HG03097 (cell line): ENCODE data around the gene MARK2.
"Not testable (repeated sequence)": the region's sequence is repeated elsewhere in the genome, so short reads cannot be mapped to it uniquely, and the experiment has no call there.

Source experiments
- ATAC-seq: cut with Tn5 transposase; IDR thresholded peaks from one replicate; pipeline ENCODE4 v1.9.1; 2021; ENCODE audit not compliant: unreplicated experiment, low FRiP score

MARK2 gene

GRCh38 chr11:63851364-63851763 lies 12.5 kb downstream of the MARK2 start:
- ATAC-seq: no peak

DNA sequence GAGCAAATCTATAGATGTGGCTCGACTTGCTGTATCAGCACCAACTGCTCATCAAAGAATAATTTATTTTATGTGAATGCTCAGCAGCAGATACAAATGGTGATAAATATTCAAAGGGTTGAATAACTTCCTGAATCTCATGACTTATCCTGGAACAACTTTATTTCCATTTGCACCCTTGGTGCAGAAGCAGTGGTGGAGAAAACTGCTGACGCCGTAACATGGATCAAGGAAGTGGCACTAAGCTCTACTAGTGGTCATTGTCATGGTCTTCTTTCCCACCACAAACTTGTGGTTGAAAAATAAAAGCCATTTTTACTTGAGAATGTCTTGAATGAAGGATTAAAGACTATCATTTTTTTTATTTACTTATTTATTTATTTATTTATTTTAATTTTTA lies 14.6 kb downstream of the MARK2 start:
- no peak for ATAC-seq

- ATAC-seq: no peak
Observed at GRCh38 chr11:63854696-63855095, 15.8 kb downstream of the MARK2 start.

DNA sequence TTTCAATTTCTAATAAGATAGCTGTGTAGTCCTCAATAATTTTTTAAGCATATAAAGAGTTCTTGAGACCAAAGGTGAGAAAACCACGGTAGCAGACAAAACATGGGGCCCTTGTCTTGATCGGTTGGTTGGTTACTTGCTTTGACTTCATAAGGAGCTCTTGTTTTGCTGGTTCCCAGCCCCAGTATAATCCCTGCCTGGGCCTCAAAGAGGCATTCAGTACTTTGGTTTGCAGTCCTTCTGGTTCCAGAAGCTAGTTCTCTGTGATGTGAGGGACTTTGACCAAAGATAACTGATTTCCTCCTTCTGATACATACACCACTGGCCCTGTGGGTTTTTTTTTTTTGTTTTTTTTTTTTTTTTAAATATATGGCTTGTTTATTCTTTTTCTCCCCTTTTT lies 17.1 kb downstream of the MARK2 start:
- no peak for ATAC-seq

DNA sequence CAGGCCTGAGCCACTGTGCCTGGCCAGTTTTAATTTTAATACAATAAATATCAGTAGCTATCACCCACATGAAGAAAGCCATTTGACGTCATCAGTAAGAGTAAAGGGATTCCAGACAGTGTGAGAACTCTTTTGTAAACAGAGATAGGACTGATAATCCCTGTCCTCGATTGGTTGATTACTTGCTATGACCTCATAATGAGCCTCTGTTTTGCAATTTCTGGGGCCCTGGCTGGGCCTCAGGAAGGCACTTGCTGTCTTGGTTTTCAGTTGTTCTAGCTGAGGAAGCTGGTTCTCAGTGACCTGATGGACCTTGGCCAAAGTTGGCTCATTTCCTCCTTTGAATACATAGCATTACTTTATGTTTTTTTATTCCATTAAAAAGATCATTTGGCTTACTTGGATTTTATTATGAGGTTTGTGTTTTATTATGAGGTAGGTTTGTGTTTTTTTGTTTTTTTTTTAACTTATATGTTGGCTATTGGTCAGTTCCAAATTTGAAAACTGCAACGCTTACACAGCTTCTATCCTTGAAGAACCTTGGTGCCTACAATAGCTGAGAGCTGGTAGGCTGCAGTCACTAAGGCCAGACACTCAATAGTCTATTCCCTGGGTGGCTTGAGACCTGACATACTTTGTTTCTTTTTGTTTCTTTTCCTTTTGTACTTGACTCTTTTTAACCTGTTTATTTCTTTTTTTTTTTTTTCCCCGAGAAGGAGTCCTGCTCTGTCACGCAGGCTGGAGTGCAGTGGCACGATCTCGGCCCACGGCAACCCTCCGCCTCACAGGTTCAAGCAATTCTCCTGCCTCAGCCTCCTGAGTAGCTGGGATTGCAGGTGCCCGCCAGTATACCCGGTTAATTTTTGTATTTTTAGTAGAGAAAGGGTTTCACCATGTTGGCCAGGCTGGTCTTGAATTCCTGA lies 20.0 kb downstream of the MARK2 start:
- no peak for ATAC-seq

- no peak for ATAC-seq
Observed at GRCh38 chr11:63862923-63863322, 24.0 kb downstream of the MARK2 start.

DNA sequence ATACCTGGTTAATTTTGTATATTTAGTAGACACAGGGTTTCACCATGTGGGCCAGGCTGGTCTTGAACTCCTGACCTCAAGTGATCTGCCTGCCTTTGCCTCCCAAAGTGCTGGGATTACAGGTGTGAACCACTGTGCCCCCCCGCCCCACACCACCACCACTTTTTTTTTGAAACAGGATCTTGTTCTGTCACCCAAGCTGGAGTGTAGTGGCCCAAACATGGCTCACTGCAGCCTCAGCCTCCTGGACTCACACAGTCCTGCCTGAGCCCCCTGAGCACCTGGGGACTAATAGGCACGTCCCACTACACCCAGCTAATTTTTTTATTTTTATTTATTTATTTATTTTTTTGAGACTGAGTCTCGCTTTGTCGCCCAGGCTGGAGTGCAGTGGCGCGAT lies 24.7 kb downstream of the MARK2 start:
- ATAC-seq: not testable (repeated sequence)

GRCh38 chr11:63866211-63866610 lies 27.3 kb downstream of the MARK2 start:
- ATAC-seq: no peak

- no peak for ATAC-seq
Observed at GRCh38 chr11:63867511-63867910, 28.6 kb downstream of the MARK2 start.

DNA sequence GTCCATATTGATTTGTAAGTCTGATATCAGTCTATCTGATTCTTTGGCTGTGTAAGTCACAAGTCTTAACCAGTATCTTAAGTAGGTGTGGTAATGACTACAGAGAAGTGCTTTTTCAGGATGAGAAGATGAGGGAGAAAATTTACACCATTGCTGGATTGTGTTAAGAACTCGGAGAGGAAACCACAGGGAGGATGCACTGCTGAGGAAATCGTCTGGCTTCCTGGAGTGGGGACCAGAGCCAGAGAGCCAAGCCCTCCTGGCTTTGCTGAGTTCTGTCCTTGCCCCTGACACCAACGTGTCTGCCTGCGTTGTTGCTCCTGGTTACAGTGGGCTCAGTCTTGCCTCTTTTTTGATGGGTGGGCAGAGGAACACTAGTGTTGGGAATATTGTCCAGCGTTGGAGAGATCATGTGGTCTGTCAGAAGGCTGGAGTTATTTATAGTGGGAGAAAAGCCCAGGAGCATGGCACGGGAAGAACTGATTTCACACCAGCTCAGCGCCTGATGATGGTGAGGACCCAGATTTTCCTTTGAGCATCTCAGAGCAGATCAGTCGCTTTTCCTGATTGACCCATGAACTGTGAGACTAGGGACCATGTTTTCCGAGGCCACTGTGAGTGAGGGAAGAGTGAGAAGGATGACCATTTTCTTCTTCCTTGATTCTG lies 29.6 kb downstream of the MARK2 start:
- ATAC-seq: no peak

GRCh38 chr11:63869171-63869591 lies 30.3 kb downstream of the MARK2 start:
- no peak for ATAC-seq

GRCh38 chr11:63869683-63870082 lies 30.8 kb downstream of the MARK2 start:
- no peak for ATAC-seq

DNA sequence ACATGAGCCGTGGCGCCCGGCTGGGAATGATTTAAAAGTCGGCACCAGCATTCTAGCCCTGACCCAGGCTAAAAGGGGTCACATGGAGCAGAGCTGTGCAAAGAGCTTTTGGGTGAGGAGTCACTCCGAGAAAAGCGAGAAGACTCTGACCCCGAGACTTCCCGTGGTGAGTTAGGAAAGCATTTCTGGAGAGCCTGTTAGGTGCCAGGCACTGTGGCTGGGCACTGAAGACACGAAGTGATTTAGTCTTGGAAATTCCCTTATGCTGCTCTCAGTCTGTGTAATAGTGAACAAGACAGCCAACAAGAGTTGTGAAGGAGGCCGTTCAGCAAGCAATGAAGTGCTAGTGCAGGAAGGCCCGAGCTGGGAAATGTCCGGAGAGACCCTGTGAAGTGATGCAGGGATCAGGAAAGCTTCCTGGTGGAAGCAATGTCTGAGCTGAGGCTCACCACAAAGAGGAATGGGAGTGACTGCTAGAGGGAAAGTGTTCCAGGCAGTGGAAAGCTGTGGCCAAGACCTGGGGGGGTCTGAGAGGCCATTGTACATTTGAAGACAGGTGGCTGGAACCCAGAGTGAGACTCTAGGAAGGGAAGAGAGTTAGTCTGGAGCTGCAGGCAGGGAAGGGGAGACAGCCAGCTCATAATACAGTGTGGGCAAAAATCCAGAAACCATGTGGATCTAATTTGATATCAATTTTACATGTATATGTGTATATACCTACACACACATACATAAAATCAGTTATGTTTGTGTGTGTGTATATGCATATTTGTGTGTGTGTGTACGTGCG lies 31.6 kb downstream of the MARK2 start:
- no peak for ATAC-seq

DNA sequence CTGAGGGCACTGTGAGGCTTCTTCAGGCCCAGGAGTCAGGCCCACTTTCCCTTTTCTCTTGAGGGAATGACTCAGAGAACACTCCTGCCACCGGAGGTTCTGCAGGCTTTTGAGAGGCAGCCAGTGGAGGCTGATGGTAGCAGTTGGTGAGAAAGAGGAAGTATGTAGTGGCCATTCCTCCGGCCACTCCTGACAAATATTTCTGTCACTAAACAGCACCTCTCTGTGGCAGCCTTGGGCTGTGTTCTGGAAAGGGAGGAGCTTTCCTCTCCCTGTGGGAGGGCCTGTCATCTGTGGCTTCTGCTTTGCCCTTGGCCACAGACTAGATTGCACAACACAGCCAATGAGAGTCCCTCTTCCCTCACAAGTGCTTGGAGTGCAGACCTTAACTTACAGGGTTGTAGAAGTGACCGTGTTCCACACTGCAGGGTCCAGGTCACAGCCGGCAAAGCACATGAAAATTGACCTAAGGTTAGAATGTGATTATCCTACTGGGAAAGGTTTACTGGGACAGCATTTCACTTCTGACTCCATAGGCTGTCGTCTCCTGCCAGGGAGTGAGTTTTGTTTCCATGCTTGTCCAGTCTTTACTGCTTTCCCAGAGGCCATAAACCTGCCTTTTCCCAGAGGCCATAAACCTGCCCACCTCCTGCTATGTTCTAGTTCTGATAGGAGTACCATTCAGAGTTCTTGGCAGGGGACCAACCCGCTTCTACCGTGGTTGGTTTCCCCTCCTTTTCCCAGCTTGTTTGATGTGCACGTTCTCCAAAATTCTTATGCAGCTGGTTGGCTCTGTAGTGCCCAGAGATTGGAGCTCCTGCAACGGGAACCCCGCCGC lies 33.3 kb downstream of the MARK2 start:
- peak; percentile 82 for ATAC-seq

- no peak for ATAC-seq
Observed at GRCh38 chr11:63872800-63873197, 33.9 kb downstream of the MARK2 start.

DNA sequence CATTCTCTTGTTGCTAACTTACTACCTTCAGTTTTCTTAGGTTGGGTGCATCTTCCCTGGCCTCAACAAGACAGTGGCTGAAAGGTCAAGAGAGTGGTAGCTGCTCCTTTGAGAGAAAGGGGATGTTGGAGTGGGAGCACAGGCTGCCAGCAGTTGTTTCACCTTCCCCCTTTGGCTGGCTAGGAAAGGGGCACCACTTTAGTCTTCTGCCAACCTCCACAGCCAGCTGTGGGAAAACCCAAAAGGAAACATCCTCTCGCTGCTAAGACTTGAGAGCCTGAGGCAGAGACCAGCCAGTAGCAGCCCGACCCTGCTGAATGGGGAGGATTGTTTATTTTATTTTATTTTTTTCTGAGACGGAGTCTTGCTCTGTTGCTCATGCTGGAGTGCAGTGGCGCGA lies 34.4 kb downstream of the MARK2 start:
- no peak for ATAC-seq

- no peak for ATAC-seq
Observed at GRCh38 chr11:63874511-63874910, 35.6 kb downstream of the MARK2 start.

GRCh38 chr11:63875506-63876065 lies 36.7 kb downstream of the MARK2 start:
- no peak for ATAC-seq

DNA sequence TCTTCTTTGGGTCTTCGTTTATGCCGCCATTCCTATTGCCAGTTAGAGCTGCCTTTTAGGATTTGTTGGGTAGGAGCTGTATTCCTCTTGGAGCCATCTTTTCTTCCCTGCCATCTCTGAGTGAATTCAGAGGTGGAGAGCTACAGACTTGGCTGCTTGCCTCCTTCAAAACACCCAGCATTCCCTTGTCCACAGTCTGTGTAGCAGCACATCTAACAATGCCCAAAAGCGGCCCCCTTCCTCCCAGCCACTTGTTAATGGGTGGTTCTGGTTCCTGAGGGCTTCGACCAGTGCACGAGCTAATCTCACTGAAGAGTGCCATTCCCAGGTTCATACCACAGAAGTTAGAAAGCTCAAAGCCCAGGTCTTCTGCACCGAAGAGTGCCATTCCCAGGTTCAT lies 37.7 kb downstream of the MARK2 start:
- ATAC-seq: no peak

DNA sequence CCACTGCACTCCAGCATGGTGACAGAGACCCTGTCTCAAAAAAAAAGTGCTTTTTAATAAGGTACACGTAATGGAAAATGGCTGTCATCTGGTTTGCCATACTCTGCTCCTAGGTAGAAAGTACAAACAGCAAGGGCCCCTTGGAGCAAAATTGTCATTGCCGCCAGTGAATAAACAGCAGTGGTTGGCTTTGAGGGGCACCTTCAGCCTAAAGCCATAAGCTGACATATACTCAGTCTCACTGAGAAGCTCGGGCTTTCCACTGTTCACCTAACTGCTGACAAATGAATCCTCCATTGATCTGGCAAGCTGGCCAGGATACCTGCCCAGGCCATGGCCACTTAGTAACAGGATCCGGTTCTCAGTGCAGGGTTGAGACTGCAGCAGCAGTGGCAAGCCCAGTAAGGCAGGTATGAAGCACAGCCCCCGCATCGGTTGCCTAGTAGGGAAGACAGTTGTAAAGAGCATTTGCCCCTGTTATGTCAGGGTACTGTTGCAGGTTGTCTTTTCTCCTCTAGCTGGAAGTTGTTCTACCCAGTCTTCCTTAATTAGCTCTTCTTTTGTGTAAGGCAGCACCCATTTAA lies 38.8 kb downstream of the MARK2 start:
- no peak for ATAC-seq
